Measurements from ENCODE around the gene CCSER1. TPM values are rescaled to one million over a fixed set of nuclear protein-coding genes. Genes with fewer than 3 reads are reported as not detected.

The CCSER1 gene
- total and polyA plus RNA-seq, 2 experiments from 2014 or later = 2.9 to 3.4 TPM

- H3K36me3 Mint-ChIP-seq (ENCODE audit: low read depth) = no peaks in the 10 kb centered on the region; the same call in 2 of the 3 replicates
- H3K4me1 Mint-ChIP-seq = peaks cover 6% of the 10 kb centered on the region; the same call in 2 of the 3 replicates
- Histone ChIP-seq H3K4me2 (no peak overlapping the region), H3F3A (replicated peaks; ENCODE audit: low read depth) (no peaks in the 10 kb centered on the region), H2AFZ (no peak overlapping the region), H3K27ac (ENCODE audit: low read depth) (no peak overlapping the region), H3K4me1 (ENCODE audit: insufficient read depth) (no peaks in the 10 kb centered on the region), H3K27me3 (ENCODE audit: insufficient read depth) (no peaks in the 10 kb centered on the region), H4K20me1 (replicated peaks; ENCODE audit: insufficient read depth) (no peaks in the 10 kb centered on the region), H3K9me2 (ENCODE audit: insufficient read depth) (no peaks in the 10 kb centered on the region), H3K36me3 (ENCODE audit: insufficient read depth) (no peaks in the 10 kb centered on the region), H3K79me2 (replicated peaks; ENCODE audit: insufficient read depth) (no peaks in the 10 kb centered on the region), H3K4me3 (no peak overlapping the region)
- no peak for DNase-seq (ENCODE audit: low spot score)
- H3K27me3 Mint-ChIP-seq (ENCODE audit: insufficient read depth, low read depth, poor library complexity) = peaks cover 1% of the 10 kb centered on the region
- ATAC-seq = no peak
- peaks cover 4% of the 10 kb centered on the region; the same call in 1 of the 3 replicates for H3K9me3 Mint-ChIP-seq
- TF ChIP-seq ZNF462 (CRISPR knock-in tag; IDR thresholded peaks at IDR 0.05) (no peak), NANOG (IDR thresholded peaks at IDR 0.05; ENCODE audit: borderline replicate concordance) (no peak), ZNF331 (CRISPR knock-in tag; IDR thresholded peaks at IDR 0.05; ENCODE audit: low read depth) (no peak), ZNF114 (CRISPR knock-in tag; IDR thresholded peaks at IDR 0.05) (no peak), ETS1 (IDR thresholded peaks at IDR 0.05) (no peak), POLR2AphosphoS5 (IDR thresholded peaks at IDR 0.05; ENCODE audit: low read depth) (no peak), CTCF (conservative IDR thresholded peaks at IDR 0.05; ENCODE audit: low read depth in 2 of 2) (no peak), JUNB (IDR thresholded peaks at IDR 0.05; ENCODE audit: unreplicated experiment) (no peak), CREB1 (CRISPR knock-in tag; IDR thresholded peaks at IDR 0.05; ENCODE audit: low read depth) (no peak), REST (IDR thresholded peaks at IDR 0.05; ENCODE audit: unreplicated experiment) (no peak), STAT1 (IDR thresholded peaks at IDR 0.05; ENCODE audit: unreplicated experiment) (no peak), EZH2 (IDR thresholded peaks at IDR 0.05; ENCODE audit: low read depth, unreplicated experiment) (no peak), EZH2phosphoT487 (IDR thresholded peaks at IDR 0.05; ENCODE audit: unreplicated experiment) (no peak)
- no peak overlapping the region for H3K27ac Mint-ChIP-seq
- no peak overlapping the region for H3K4me3 Mint-ChIP-seq
Observed at GRCh38 chr4:91427171-91427570, 1300.0 kb downstream of the CCSER1 start.
